HG03442 (cell line): ENCODE measurements around the gene SULT1A1.
"Not testable (repeated sequence)": the region's sequence is repeated elsewhere in the genome, so short reads cannot be mapped to it uniquely, and the experiment has no call there.

ENCODE experiments used
- ATAC-seq: cut with Tn5 transposase; IDR thresholded peaks from one replicate; pipeline ENCODE4 v1.9.1; 2021; ENCODE audit warnings: mild to moderate bottlenecking, moderate library complexity; ENCODE audit not compliant: unreplicated experiment

Gene SULT1A1

GRCh38 chr16:28592511-28592910 is 17.3 kb downstream of the SULT1A1 start:
- no peak for ATAC-seq

DNA sequence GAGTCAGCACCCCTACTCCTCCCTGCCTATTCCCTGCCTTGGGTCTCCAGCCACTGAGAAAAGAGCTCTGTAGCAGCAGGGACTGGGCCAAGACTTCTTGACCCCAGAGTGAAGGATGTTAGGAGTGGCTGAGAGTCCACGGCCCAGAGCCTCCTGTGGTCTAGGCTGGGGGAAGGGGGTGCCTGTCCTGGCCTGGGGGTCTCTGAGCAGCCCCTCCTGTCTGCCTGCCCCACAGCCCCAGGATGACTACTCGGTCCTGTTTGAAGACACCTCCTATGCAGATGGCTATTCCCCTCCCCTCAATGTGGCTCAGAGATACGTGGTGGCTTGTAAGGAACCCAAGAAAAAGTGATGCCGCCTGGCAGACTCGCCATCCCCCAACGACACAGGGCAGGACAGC is 18.5 kb downstream of the SULT1A1 start:
- no peak for ATAC-seq

GRCh38 chr16:28590384-28591340 is 19.2 kb downstream of the SULT1A1 start:
- no peak for ATAC-seq

DNA sequence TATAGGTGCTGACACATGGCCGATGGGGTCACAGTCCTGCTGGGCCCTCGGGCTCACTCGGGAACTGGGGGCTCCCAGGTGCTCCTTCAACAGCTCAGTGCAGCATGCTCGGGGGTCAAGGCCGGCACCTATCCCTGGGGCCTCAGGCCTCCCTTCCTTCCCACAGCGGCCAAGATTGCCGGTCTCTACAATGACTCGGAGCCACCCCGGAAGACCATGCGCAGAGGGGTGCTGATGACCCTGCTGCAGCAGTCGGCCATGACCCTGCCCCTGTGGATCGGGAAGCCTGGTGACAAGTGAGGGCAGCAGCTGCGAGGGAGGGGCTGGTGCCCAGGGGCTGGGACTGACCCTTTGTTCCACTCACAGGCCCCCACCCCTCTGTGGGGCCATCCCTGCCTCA is 19.9 kb downstream of the SULT1A1 start:
- ATAC-seq = no peak

DNA sequence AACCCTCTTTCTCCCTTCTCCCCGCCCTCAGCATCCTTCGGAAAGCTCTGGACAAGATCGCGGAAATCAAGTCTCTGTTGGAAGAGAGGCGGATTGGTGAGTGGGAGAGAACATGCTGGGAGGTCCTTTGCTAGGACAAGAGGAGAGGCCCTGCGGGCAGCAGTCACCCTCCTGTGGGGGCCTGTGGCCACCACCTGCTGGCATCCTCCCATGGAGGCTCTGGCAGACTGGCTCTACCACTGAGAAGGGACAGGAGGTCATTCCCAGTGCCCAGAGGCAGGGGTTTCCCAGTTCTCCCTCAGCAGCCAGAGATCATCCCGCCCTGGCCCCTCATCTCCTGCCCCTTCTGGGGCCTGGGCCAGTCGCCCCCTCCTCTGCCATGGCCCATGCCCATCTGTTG is 20.8 kb downstream of the SULT1A1 start:
- no peak for ATAC-seq

GRCh38 chr16:28587386-28587785 is 22.5 kb downstream of the SULT1A1 start:
- ATAC-seq = no peak

DNA sequence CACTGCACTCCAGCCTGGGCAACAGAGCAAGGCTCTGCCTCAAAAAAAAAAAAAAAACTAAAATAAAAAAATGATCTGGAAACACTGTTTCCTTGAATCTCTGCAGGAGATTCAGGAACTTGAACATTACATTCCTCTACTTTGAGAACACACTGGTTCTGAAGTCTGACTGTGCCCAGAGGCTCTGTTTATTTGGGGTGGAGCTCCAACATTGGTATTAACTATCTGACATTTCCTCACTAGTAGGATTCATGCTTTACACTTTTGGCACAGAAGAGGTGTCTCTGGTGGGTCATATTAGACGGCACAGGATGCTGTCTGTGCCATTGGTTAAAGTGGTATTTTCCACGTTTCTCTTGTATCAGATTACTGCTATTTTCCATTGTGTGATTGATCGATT is 23.4 kb downstream of the SULT1A1 start:
- no peak for ATAC-seq

DNA sequence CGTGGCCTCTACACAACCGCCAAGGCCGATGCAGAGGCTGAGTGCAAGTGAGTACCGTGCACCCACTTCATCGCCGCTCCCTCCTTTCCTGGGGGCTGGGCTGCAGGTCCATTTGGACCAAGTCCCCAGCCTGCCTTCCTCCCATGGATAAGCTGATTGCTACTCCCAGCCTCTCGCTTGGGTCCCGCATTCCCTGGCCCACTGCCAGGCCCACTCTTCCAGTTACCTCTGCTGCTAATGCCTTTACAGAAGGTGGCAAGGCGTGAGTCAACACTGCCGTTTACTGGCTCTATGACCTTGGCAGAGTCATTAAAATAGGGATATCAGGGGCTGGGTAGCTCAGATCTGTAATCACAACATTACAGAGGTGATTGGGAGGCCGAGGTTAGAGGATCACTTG is 24.2 kb downstream of the SULT1A1 start:
- no peak for ATAC-seq

GRCh38 chr16:28580726-28581315 is 29.0 kb downstream of the SULT1A1 start:
- no peak for ATAC-seq

DNA sequence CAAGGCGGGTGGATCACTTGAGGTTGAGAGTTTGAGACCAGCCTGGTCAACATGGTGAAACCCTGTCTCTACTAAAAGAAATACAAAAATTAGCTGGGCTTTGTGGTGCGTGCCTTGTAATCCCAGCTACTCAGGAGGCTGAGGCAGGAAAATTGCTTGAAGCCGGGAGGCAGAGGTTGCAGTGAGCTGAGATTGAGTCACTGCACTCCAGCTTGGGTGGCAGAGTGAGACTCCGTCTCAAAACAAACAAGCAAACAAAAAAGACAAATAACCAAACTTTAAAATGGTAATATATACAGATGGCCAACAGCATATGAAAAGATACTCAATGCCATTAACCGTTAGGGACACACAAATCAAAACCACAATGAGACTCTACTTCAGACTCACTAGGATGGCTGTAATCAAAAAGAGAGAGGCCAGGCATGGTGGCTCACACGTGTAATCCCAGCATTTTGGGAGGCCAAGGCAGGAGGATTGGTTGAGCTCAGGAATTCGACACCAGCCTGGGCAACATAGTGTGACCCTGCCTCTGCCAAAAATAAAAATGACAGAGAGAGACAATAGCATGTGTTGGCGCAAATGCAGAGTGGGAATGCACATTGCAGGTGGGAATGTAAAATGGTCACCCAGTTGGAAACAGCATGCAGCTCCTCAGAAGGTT is 34.3 kb downstream of the SULT1A1 start:
- no peak for ATAC-seq

GRCh38 chr16:28574925-28575324 is 34.9 kb downstream of the SULT1A1 start:
- ATAC-seq = no peak

- ATAC-seq = no peak
These were observed 35.8 kb downstream of the SULT1A1 start for GRCh38 chr16:28573738-28574718.

- ATAC-seq = no peak
These were observed 36.9 kb downstream of the SULT1A1 start for GRCh38 chr16:28572696-28573510.

DNA sequence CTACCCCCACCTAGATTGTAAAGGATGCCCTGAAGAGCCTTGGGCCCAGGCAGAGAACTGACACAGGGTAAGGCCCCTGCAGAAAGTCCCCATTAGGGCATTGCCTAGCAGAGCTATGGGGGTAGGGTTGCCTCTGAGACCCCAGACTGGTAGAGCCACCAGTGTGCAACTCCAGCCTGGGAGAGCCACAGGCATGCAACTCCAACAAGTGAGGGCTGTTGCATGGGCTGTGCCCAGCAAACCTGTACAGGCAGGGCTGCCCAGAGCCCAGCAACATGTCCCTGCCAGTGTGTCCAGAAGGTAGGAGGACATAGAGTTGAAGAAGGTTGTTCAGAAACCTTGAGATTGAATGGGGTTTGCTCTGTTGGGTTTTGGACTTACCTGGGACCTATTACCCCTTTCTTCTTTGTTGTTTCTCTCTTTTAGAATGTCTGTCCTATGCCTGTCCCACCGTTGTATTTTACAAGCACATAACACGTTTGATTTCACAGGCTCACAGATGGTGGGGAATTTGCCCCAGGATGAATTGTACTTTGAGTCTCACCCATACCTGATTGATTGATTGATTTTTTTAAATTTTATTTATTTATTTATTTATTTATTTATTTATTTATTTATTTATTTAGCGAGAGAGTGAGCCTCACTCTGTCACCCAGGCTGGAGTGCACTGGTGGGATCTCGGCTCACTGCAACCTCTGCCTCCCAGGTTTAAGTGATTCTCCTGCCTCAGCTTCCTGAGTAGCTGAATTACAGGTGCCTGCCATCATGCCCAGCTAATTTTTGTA is 39.7 kb downstream of the SULT1A1 start:
- no peak for ATAC-seq

GRCh38 chr16:28569021-28569420 is 40.8 kb downstream of the SULT1A1 start:
- no peak for ATAC-seq

GRCh38 chr16:28567292-28567691 is 42.6 kb downstream of the SULT1A1 start:
- ATAC-seq = no peak

GRCh38 chr16:28566233-28566925 is 43.5 kb downstream of the SULT1A1 start:
- not testable (repeated sequence) for ATAC-seq

DNA sequence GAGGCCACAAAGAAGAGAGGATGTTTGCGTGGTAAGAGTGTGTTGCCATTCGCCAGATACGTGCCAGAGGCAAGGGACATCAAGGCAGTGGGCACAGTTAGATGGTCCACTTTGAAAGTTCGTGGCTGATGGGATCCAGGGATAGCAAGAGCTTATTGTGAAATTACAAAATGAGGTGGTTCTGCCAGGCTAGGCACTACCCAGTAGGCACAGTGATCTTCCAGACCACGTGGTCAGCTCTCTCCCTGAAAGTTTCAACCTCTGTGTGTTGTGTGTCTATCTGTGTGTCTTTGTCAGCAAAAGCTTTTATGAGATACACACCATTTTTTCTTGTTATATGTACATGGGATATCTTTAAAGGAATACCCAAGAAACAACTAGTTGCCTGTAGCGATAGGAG is 46.6 kb downstream of the SULT1A1 start:
- ATAC-seq = no peak
